HepG2 (cell line): ENCODE results near the gene PXMP4. TPM values are rescaled to one million over a fixed set of nuclear protein-coding genes. Genes with fewer than 3 reads are reported as not detected.
A peak's percentile ranks its signal among the peaks of the same experiment; 100 is the strongest.

Experiments used
- ATF2 ChIP-seq: sonication (generic); formaldehyde crosslinking; IDR thresholded peaks from 2 replicates; pipeline ENCODE4 v1.4.0; 2020; ENCODE audit warnings: missing genetic modification reagents
- CCDC6 ChIP-seq: sonication (generic); formaldehyde crosslinking; IDR thresholded peaks from 2 replicates; pipeline ENCODE4 v1.8.1; 2022; ENCODE audit warnings: mild to moderate bottlenecking, missing genetic modification reagents, moderate library complexity
- FOXC1 ChIP-seq: sonication (generic); formaldehyde crosslinking; IDR thresholded peaks from 2 replicates; pipeline ENCODE4 v1.8.0; 2022; ENCODE audit warnings: mild to moderate bottlenecking, missing genetic modification reagents, borderline replicate concordance
- IKZF5 ChIP-seq: IDR thresholded peaks from 2 replicates; pipeline ENCODE4 v1.6.1; 2018; ENCODE audit warnings: missing genetic modification reagents, mild to moderate bottlenecking, missing compliant biosample characterization
- MTA3 ChIP-seq: sonication (generic); formaldehyde crosslinking; IDR thresholded peaks from 2 replicates; pipeline ENCODE4 v1.4.0; 2020; ENCODE audit warnings: missing genetic modification reagents
- NAIF1 ChIP-seq: sonication (generic); formaldehyde crosslinking; IDR thresholded peaks from 2 replicates; pipeline ENCODE4 v1.5.0; 2020; ENCODE audit warnings: mild to moderate bottlenecking, missing genetic modification reagents, borderline replicate concordance
- PAX8 ChIP-seq: sonication (generic); formaldehyde crosslinking; IDR thresholded peaks from 2 replicates; pipeline ENCODE4 v1.8.0; 2022; ENCODE audit warnings: mild to moderate bottlenecking, missing genetic modification reagents, borderline replicate concordance
- REPIN1 ChIP-seq: sonication (generic); formaldehyde crosslinking; IDR thresholded peaks from 2 replicates; pipeline ENCODE4 v1.8.0; 2022; ENCODE audit warnings: missing genetic modification reagents, low read depth, mild to moderate bottlenecking, borderline replicate concordance
- SAFB2 ChIP-seq: sonication (generic); formaldehyde crosslinking; IDR thresholded peaks from 2 replicates; pipeline ENCODE4 v1.5.1; 2020; ENCODE audit warnings: missing genetic modification reagents, low read depth, mild to moderate bottlenecking, borderline replicate concordance
- SALL1 ChIP-seq: sonication (generic); formaldehyde crosslinking; IDR thresholded peaks from 2 replicates; pipeline ENCODE4 v1.8.0; 2022; ENCODE audit warnings: mild to moderate bottlenecking, missing genetic modification reagents
- SIX4 ChIP-seq: sonication (generic); formaldehyde crosslinking; IDR thresholded peaks from 2 replicates; pipeline ENCODE4 v1.4.0; 2020; ENCODE audit warnings: missing genetic modification reagents
- SMAD3 ChIP-seq: sonication (generic); formaldehyde crosslinking; IDR thresholded peaks from 2 replicates; pipeline ENCODE4 v1.4.0; 2020; ENCODE audit warnings: missing genetic modification reagents
- TOE1 ChIP-seq: sonication (generic); formaldehyde crosslinking; IDR thresholded peaks from 2 replicates; pipeline ENCODE4 v1.4.0; 2020; ENCODE audit warnings: mild to moderate bottlenecking, missing genetic modification reagents
- ZBTB1 ChIP-seq: sonication (generic); formaldehyde crosslinking; IDR thresholded peaks from 2 replicates; pipeline ENCODE4 v1.4.0; 2020; ENCODE audit warnings: missing genetic modification reagents, borderline replicate concordance
- ZMYM4 ChIP-seq: sonication (generic); formaldehyde crosslinking; IDR thresholded peaks from 2 replicates; pipeline ENCODE4 v1.8.1; 2023; ENCODE audit warnings: mild to moderate bottlenecking, missing genetic modification reagents
- ZNF317 ChIP-seq: sonication (generic); formaldehyde crosslinking; IDR thresholded peaks from 2 replicates; pipeline ENCODE4 v1.5.0; 2020; ENCODE audit warnings: mild to moderate bottlenecking, missing genetic modification reagents
- ZNF33A ChIP-seq: sonication (generic); formaldehyde crosslinking; IDR thresholded peaks from 2 replicates; pipeline ENCODE4 v1.5.1; 2020; ENCODE audit warnings: missing genetic modification reagents, mild to moderate bottlenecking, moderate library complexity, borderline replicate concordance
- ZNF556 ChIP-seq: sonication (generic); formaldehyde crosslinking; IDR thresholded peaks from 2 replicates; pipeline ENCODE4 v1.4.0; 2020; ENCODE audit warnings: mild to moderate bottlenecking, missing genetic modification reagents, borderline replicate concordance
- ZNF569 ChIP-seq: sonication (generic); formaldehyde crosslinking; IDR thresholded peaks from 2 replicates; pipeline ENCODE4 v1.5.0; 2020; ENCODE audit warnings: mild to moderate bottlenecking, missing genetic modification reagents, moderate library complexity, borderline replicate concordance
- ZNF678 ChIP-seq: sonication (generic); formaldehyde crosslinking; IDR thresholded peaks from 2 replicates; pipeline ENCODE4 v1.4.0; 2020; ENCODE audit warnings: mild to moderate bottlenecking, missing genetic modification reagents
- ZNF746 ChIP-seq: sonication (generic); formaldehyde crosslinking; IDR thresholded peaks from 2 replicates; pipeline ENCODE4 v1.8.0; 2022; ENCODE audit warnings: mild to moderate bottlenecking, missing genetic modification reagents
- ZNF773 ChIP-seq: sonication (generic); formaldehyde crosslinking; IDR thresholded peaks from 2 replicates; pipeline ENCODE4 v1.4.0; 2020; ENCODE audit warnings: missing genetic modification reagents, borderline replicate concordance
- polyA plus RNA-seq, 8 experiments: library from polyadenylated mRNA; depleted of rRNA in 3 of 8; stranded (reverse) in 7 of 8; unstranded in 1 of 8; fragments of >200 nt; fragmentation: Illumina TruSeq in 4 of 8; extraction: Trizol in 4 of 8; gene quantifications; 2 replicates each; pipeline versions ENCODE4 v1.2.1 to v1.2.3, GENCODE V29; 2011 to 2016; ENCODE audit warnings: low read depth in 4 of 8, missing spikeins in 1 of 8, mixed read lengths in 1 of 8; ENCODE audit not compliant: insufficient read depth in 1 of 8
- total RNA-seq, 5 experiments: library from RNA; depleted of rRNA; stranded (reverse); fragments of >200 nt; fragmentation: Illumina TruSeq; extraction: Trizol; gene quantifications; 2 replicates each; pipeline ENCODE4 v1.2.3, GENCODE V29; 2016; ENCODE audit warnings: low read depth in 1 of 5
- TF ChIP-seq, protein P1 (sequence below): sonication (generic); formaldehyde crosslinking; IDR thresholded peaks from 2 replicates; pipeline ENCODE4 v1.4.0; 2020; ENCODE audit warnings: missing genetic modification reagents, borderline replicate concordance

PXMP4 gene
- total and polyA plus RNA-seq, 2 of the 13 experiments (the other 11 are each of a cell fraction or from before 2014, with no cell fraction given): not detected

DNA sequence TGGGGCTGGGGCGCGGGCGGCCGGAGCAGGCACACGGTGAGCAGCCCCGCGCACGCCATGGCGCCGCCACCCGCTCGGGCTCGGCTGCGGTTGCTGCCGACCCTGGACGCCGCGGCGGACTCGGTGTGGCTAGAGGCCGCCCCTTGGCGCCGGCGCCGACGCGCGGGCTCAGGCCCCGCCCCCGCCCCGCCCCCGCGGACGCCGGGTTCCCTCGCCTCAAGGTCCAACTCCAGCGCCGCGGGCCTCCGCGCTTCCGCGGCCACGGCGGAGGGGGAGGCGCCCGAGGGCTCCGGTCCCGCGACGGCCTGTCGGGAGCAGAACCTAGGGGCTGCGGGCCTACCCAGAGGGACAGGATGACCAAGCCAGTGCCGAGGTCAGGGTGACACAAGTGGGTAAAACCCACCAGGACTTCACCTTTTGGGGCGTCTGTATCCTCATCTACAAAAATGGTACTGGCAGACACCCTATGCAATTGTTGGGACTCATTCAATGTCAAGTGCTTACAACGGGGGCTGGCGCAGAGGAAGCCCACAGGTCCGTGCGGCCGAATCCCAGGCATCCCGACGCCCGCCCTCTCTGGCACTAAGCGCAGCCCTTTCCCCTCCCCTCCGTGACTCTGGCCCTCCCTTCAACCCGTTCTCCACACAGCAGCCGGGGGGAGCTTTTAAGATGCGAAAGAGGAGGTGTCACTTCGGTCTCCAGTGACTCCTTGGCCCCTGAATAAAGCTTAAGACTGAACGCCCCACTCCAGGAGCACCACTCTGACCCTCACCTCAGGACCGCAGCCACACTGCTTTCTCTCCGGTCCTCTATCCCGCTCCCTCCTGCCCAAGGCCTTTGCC is 45.6 kb downstream of the PXMP4 start, which contains the start of gene NECAB3 (continued):
- peak; percentile 61; the same call in 1 of the 2 replicates for TF ChIP-seq ZBTB1
- TF ChIP-seq NAIF1: peak; percentile 68; the same call in 1 of the 2 replicates
- TF ChIP-seq ZNF317 (CRISPR knock-in tag): peak; percentile 65; the same call in 1 of the 2 replicates
- TF ChIP-seq ZNF569: no peak; the same call in 1 of the 2 replicates
- TF ChIP-seq SALL1: no peak; the same call in 1 of the 2 replicates
- TF ChIP-seq ZNF746 (CRISPR knock-in tag): peak; percentile 94
- peak; percentile 87 for TF ChIP-seq TOE1 (CRISPR knock-in tag)
- TF ChIP-seq ATF2 (CRISPR knock-in tag): peak; percentile 66
- TF ChIP-seq ZMYM4: no peak
- peak; percentile 69; the same call in 1 of the 2 replicates for TF ChIP-seq ZNF773 (CRISPR knock-in tag)
- peak; percentile 65 for TF ChIP-seq REPIN1 (CRISPR knock-in tag)
- TF ChIP-seq ZNF556 (CRISPR knock-in tag): 0 out of 2 replicates have a peak, but pooled peaks have one; percentile 74
- peak; percentile 80; the same call in 1 of the 2 replicates for TF ChIP-seq SMAD3 (CRISPR knock-in tag)
- TF ChIP-seq FOXC1 (CRISPR knock-in tag): peak; percentile 46; the same call in 1 of the 2 replicates
- peak; percentile 90 for TF ChIP-seq PAX8 (CRISPR knock-in tag)
- TF ChIP-seq MTA3 (CRISPR knock-in tag): no peak
- TF ChIP-seq ZNF33A (CRISPR knock-in tag): peak; percentile 60; the same call in 1 of the 2 replicates
- TF ChIP-seq SIX4 (CRISPR knock-in tag): 0 out of 2 replicates have a peak, but pooled peaks have one; percentile 5
- TF ChIP-seq ZNF678 (CRISPR knock-in tag): peak; percentile 75; the same call in 1 of the 2 replicates
- TF ChIP-seq SAFB2 (CRISPR knock-in tag): peak; percentile 54; the same call in 1 of the 2 replicates
- TF ChIP-seq IKZF5 (CRISPR knock-in tag): peak; percentile 66; the same call in 1 of the 2 replicates
- TF ChIP-seq, protein P1, sequence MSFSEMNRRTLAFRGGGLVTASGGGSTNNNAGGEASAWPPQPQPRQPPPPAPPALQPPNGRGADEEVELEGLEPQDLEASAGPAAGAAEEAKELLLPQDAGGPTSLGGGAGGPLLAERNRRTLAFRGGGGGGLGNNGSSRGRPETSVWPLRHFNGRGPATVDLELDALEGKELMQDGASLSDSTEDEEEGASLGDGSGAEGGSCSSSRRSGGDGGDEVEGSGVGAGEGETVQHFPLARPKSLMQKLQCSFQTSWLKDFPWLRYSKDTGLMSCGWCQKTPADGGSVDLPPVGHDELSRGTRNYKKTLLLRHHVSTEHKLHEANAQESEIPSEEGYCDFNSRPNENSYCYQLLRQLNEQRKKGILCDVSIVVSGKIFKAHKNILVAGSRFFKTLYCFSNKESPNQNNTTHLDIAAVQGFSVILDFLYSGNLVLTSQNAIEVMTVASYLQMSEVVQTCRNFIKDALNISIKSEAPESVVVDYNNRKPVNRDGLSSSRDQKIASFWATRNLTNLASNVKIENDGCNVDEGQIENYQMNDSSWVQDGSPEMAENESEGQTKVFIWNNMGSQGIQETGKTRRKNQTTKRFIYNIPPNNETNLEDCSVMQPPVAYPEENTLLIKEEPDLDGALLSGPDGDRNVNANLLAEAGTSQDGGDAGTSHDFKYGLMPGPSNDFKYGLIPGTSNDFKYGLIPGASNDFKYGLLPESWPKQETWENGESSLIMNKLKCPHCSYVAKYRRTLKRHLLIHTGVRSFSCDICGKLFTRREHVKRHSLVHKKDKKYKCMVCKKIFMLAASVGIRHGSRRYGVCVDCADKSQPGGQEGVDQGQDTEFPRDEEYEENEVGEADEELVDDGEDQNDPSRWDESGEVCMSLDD (CRISPR knock-in tag): peak; percentile 77; the same call in 1 of the 2 replicates
- peak; percentile 99 for TF ChIP-seq CCDC6
